GM19238 (cell line): ENCODE data around the gene GCSAM.
A peak's percentile ranks its signal among the peaks of the same experiment; 100 is the strongest.

Source experiments
- DNase-seq: peaks from one replicate; pipeline ENCODE4 v3.0.0; 2011; ENCODE audit warnings: low spot score; ENCODE audit not compliant: insufficient read length

The GCSAM gene

DNA sequence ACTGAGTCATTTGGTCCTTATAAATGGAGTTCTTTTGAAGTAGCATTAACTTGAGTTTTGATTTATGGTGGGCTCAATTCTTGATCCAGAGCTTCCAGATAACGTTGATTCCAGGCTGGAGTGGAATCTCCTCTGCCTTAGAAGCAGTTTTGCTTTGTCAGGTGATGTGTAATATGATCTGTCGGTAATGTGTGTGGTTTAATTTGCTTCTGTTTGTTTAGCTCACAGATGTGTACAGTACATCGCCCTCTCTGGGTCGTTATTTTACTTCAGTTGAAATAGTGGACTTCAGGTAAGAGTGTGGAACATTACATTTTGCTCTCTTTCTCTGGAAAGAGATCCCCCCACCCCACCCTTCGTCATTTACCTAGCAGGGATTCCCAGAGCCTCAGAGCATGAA is 23.7 kb downstream of the GCSAM start:
- no peak for DNase-seq

DNA sequence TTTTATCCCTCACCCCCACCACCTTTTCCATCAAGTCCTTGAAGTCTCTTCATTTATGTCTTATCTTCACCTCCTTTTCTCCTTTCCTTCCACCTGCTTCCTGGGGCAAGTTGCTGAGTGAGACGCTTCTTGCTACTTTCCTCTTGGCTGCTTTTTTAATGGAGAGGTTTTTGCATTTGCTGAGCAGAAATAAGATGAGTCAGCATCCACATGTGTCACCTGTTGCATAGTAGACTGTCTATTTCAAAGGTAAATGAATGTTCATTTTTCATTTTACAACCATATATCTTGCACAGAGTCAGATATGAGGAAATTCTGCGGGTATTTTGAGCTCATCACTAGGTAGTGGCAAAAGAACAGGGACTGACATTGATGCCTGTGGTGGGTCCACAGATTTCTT is 28.3 kb downstream of the GCSAM start:
- DNase-seq = no peak

DNA sequence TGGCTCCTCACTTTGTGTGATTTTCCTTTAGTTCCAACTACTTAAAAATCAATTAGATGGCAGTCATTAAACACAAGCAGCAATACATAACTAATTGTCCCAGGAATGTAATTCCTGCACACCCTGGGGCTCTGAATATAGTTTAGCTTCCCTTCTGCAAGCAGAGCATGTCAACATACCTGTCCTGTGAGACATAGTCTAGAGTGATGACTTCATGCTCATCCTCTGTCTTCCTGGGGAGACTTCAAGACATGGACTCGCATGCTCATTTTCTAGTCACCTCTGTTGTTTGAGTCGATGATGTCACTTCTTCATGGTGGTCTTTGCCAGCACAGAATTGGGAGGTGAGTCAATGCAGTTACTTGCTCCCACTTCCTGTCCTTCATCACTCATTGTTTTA is 31.1 kb downstream of the GCSAM start:
- no peak for DNase-seq

DNA sequence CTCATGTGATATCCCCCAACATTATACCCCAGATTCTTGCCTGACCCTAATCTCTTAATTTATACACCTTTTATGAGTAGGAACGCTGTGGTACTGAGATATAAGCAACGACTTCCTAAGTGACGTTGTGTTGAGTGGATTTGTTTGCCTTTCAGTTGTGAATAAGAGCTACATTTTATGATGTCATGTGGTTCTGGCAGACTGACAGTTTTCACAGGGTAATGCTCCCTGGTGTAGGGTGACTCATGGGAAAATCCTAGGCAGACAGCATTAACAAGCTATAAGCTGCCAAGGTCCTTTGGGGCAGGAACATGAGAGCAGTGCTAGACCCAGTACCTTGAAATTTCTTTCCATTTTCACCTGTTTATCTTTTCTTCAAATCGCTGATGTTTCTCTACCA is 35.7 kb downstream of the GCSAM start:
- no peak for DNase-seq

DNA sequence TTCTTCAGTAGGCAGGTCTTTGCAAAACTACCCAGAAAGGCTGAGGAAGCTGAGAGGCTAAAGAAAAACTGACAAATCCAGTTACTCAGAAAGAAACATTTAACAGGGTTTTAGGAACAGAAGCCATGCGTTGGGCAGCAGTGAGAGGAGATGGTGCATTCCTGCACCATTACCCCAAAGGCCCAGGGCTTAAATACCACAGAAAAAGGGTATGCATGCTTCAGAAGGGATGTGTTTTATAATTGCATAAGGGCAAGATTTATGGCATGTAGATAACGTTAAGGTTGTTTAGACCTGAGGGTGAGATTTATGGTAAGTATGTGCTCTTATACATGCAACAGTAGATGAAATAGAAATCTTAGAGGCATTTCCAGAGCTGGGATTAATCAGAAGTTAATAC is 36.9 kb downstream of the GCSAM start:
- DNase-seq = no peak

DNA sequence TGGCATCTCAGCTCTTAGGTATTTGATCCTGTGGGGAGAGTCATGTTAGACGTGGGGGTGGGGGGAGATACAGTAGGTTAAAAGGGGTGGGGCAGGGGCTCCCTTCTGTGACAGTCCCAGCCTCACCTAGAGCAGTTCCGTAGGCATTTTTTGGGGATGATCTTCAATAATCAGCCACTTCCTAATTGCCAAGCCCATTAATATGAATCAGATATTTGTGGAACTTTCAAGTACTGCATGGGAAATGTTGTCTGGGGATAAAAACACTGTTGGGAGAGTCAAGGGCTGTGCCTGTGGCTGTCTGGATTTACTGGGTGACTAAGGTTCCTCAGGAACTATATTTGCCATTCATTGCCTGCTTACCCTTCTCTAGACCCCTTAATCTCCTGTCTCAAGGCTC is 37.3 kb downstream of the GCSAM start:
- no peak for DNase-seq

DNA sequence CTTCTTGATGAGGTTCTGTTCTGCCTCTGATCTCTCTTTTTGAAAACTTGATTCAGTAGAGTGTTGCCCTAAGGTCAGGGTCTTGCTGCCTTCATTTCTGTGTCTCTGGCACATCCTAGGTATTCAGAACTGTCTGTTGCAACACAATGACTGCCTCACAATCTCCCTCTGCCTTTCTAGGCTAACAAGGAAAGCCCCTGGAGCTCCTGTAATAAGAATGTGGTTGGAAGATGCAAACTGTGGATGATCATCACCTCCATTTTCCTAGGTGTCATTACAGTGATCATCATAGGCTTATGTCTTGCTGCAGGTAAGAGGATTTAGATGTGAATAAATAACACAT is 39.9 kb downstream of the GCSAM start:
- DNase-seq = no peak

DNA sequence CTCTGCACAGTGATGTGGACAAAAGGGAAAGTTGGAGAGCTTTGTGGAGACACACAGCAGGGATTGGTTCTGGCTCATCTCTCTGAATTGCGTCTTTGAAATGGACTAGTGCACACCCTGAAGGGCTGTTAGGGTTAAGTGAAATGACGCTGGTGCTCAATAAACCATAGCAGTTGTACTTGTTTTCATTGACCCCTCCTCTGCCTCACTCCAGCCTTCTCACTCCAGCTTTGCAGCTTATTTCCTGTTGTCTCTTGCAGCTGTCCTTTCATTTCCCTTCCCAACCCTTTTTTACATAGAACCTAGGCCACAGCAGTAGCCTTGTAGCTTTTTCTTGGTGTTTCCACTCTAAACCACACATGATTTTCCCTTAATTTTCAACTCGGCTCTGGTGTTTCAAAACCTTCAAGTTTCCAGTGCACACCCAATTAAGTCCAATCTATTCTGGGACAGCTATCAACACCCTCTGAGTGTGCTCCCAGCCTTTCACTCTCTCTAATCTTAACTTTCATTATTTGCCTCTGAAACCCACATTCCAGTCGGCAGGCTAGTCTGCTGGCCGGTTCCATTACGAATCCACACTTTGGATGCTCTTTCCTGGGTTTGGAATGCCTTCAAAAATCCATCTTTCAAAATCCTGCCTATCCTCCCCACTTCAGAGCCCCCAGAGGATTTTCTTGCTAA is 40.4 kb downstream of the GCSAM start:
- DNase-seq = no peak

DNA sequence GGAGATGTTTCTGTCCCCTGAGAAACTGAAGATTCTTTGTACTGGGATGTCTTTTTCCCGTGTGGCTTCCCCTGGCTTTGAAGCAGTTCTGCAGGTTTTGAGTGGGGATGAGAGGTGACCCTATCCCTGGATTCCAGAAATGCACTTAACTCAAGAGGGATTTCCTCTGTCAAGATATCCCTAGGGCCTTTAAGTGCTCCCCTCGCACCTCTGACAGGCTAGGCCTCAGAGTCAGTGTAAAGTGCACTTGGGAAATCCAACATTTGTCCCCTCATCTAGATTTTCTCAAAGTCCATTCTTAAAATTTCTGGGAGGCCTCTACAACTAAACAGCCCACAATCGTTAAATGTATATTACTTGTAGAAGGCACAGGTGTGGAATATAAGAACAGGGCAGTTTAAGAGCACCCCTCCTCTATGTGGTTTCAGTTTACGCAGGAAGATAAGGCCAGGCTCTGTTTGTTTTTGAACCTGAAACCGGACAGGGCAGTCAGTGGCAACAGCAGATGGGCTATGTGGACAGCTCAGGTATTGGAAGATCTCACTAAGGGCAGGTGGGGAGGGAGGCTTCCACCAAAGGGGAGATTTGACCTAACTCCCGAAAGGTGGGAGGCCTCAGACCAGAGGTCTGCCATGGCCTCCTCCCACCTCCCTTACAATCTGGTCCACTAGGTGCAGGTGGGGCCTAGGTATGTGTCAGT is 42.0 kb downstream of the GCSAM start:
- no peak for DNase-seq

DNA sequence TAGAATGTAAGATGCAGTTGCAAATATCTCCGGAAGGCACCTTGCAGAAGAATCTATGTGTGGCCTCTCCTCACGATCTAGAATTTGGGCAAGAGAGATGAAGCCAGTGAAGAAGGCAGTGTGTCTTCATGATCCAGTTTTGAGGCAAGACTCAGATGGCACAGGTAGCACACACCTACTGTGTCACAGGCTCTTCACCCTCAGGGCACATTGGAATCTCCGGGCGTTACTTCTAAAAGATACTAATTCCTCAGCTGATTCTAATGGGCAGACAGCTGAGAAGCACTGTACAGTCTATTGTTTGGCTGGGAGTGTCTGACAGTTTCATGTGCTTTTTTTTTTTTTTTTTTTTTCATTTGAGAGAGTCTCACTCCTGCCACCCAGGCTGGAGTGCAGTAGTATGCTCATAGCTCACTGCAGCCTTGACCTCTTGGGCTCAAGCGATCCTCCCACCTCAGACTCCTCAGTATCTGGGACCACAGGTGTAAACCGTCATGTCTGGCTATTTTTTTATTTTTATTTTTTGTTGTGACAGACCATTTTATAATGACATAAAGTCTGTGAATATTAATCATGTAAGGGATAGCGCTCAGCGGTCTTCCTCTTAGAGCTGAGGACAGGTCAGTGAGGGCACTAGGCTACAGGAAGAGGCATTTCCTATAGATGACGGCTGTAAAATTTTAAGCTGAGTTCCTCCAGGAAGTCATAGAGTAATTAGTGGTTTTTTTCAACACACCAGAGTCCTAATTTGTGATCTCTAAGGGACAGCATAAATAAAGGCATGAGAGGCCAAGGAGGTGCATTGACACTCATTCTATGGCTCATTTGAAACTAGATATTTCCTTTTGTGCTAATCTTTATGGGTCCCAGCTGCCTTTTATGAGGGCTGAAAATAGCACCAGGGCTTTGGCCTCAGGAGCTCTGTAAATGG is 42.8 kb downstream of the GCSAM start:
- no peak for DNase-seq

DNA sequence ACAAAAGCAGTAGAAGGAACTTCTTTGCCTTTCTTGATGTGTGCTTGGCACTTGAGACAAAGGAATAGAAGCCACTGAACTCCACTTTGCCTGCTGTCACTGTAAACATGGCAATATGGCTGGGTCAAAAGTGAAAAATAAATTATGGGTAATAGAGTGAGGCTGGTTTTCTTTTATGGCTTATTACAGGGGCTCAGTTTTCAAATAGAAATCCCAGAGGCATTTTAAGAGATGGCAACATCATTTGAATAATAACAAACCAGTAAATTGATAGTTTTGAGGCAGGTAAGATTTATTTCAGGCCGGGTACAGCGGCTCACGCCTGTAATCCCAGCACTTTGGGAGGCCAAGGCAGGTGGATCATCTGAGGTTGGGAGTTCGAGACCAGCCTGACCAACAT is 44.1 kb downstream of the GCSAM start:
- no peak for DNase-seq

DNA sequence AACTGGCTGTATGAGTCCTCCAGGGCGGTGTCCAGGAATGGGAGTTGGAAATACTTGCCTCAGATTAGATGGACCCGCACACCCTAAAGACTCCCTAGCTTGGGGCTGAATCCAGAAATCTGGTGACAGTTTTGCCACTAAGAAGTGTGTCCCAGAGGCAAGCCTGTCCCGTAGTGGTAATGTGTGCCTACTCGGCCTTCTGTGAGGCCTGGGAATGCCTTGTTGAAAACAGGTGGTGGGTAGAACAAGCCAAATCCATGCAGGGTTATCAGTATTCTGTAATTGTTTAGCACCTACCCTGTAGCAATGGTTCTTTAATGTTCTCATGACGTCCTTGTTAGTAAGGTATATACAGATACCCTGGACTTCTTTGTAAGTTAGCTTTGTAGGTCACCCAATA is 45.3 kb downstream of the GCSAM start:
- DNase-seq = no peak

DNA sequence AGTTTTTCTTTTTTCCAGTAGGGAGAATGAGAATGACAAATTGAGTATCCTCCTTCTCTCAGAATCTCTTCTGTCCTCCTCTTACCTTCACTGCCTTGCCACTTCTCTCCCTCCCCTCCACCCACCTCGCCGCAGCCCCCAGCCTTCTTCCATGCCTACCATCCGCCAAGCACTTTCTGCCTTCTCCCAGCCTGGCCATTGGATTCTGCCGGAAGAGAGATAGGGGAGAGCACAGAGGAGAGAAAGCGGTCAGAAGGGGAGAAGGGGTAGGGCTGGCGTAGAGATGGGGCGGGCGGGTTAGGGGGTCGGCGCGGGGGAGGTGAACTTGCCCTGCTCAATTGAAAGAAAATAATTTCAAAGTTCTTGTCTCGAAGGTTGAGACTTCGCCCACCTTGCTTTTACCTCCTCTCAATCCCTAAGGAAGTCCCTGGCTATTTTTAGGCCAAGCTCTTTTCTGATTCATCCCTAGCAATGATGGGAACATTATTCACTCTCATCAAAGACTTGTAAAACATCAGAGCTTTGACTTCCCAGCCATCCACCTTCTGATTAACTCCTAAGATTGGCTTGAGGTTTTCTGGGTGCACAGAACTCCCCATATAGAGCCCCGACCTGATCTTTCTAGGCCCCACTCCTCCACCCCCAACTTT is 46.0 kb downstream of the GCSAM start:
- DNase-seq = no peak

DNA sequence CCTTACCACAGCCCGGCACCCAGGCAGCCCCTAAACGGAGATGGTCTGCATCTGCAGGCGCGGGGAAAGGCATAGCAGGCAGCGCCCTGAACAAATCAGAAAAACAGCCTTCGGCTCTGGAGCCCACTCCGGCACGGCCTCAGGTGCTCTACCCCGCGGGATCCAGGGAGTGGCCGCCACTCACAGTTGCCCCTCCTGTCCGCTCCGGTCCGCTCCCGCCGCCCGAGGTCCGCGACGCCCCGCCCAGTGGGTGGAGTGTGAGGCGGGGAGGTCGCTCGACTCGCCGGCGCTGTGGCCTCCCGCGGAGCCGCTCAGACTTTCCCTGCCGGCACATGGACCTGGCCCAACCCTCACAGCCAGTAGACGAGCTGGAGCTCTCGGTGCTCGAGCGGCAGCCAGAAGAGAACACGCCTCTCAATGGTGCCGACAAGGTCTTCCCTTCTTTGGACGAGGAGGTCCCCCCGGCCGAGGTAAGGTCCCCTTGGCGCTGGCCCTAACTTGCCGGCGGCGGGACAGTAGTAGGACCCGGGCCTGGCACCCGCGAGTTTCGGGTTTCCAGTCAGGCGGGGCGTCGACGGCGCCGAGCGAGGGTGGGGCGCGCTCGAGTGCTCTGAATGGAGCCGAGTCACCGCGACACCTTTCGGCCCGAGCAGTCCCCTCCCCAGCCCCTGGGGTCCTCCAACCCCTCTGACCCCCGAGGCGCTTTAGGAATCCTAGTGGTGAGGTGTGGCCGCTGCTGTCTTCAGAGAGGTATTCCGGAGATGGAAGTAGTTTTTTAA is 46.8 kb downstream of the GCSAM start, which contains the start of gene C3orf52:
Gene C3orf52, plus strand, starts transcription at position 314 of the 779 bp plus-strand sequence. Its CDS starts 19 bp downstream, at position 333.
- DNase-seq = peak; percentile 66

DNA sequence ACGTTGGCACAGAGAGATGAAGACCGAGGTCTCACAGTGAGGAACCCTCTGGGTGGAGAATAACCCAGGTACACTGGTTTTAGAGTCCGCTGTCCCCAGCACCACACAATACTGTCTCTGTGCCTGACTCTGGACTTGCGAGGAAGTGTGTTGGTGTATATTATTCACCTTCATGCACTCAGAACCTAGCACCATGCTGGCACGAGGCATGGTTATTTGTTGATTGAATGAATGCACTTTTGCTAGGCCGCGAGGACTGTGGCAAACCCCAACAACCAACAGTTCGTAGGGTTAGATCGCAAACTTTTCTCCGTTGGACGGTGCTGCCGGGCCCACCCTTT is 47.3 kb downstream of the GCSAM start:
- DNase-seq = no peak

DNA sequence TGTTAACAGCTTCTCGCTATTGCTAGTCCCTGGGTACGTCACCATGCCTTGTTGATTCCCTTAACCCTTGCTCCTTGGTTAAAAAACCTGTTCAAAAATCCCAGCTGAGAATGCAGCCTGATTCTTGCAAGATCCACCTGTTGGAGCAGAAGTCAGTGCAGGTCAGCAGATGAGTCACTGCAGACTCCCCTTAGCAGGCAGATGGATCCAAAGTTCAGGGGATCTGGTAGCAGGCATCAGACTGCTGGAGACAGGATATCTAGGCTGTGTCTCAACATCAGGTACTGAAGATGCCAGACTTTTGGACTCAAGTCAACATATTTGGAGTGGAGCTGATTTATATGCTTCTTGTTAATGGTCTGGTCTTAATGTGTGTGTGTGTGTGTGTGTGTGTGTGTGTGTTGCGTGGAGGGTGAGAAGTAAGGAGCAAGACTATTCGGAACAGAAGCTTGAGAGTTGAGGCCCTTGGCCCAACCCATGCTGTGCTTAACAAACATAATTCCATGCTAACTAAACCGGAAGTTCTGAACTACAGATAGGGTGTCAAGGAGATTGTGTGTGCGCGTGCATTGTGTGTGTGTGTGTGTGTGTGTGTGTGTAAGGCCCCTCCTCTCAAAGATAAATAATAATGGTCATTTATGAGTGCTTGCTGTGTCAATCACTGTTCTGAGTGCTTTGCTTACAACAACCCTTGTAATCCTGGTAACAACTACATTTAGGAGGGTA is 47.9 kb downstream of the GCSAM start:
- DNase-seq = no peak

DNA sequence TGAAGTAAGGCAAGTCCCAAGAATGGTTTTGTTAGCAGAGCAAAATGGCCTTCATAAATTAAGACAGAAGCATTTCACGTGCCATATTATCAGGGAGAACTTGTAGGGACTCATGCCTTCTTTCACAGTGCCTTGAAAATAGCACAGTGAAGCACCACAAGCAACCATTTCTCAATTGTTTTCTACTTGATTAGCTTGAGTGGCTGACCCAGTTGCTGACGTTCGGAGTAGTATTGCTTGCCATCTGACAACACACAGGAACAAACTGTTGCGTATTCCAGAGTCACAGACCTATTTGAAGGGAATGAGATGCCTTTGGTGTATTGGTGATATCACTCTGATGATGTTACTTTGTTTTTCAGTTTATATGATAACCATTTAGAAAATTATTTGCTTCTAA is 49.8 kb downstream of the GCSAM start:
- DNase-seq = no peak

DNA sequence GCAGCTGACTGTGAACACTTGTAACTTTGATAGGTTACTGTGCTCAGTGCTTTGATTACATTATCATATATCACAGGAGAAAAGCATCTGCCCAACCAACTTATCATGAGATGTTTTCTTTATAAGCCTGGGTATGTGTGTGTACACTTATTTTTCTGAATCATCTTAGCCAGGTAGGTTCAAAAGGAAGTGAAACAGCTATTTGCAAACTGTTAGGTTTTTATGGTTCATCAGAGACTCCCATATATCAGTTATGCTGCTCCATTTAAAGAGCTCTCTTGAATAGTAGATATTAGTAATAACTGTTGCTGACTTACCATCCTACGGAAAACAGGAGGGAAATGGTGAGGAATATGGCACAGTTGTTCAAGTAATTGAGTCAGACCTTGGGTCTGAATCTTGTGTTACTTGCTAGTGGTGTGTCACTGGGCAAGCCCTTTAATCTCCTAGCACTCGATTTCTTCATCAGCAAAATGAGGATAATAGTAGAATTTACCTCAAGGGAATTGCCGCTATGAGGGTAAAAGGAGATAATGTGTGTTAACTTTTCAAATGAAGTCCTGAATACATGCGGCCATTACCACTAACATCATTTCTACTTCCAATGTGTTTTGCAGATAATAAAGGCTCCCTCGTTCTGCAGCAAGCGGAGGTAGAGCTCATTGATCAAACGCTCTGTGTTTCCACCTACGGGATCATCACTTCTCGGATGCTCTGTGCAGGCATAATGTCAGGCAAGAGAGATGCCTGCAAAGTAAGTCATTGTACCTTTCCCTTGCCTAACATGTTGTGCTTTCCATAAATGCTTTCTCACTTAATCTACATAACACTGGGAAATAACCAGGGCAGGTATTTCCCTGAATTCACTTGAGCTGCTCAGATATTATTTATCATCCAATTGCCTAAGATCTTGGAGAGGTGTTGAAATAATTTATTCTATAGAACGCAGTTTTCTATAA is 54.6 kb downstream of the GCSAM start:
- no peak for DNase-seq
